HG03039 (cell line): ENCODE measurements around the gene CYB561.

Experiments used
- ATAC-seq: cut with Tn5 transposase; IDR thresholded peaks from one replicate; pipeline ENCODE4 v1.9.1; 2021; ENCODE audit warnings: mild to moderate bottlenecking, moderate library complexity; ENCODE audit not compliant: unreplicated experiment

CYB561 gene

GRCh38 chr17:63452046-63452961, 6.2 kb upstream of the CYB561 start:
- no peak for ATAC-seq

GRCh38 chr17:63451150-63451549, 5.0 kb upstream of the CYB561 start:
- no peak for ATAC-seq

DNA sequence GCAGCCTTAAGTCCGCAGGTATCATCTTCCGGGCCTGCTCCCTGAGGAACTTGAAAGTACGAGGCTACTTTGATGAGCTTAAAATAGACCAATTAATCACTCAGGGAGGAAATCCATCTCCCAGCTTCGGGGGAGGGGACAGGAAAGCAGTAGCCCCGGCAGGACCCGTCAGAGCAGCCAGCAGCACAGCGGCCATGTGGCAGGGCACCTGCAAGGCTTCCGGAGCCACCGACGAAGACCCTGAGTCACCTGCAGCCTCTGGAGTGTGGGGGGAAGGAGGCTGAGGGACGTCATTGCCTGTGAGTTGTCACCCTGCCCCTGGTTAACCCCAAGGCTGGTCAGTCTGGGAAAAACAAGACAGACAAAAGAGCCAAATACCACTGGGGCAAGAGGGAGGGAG, 4.4 kb upstream of the CYB561 start:
- no peak for ATAC-seq

GRCh38 chr17:63448655-63449054, 2.5 kb upstream of the CYB561 start:
- no peak for ATAC-seq

GRCh38 chr17:63447471-63448009, 1.4 kb upstream of the CYB561 start:
- no peak for ATAC-seq

- ATAC-seq, result peak; percentile 23
Measured at GRCh38 chr17:63446753-63447470, 806 bp upstream of the CYB561 start.

GRCh38 chr17:63445571-63445953, 544 bp downstream of the CYB561 start:
- no peak for ATAC-seq

GRCh38 chr17:63445065-63445464, 1.0 kb downstream of the CYB561 start:
- no peak for ATAC-seq

DNA sequence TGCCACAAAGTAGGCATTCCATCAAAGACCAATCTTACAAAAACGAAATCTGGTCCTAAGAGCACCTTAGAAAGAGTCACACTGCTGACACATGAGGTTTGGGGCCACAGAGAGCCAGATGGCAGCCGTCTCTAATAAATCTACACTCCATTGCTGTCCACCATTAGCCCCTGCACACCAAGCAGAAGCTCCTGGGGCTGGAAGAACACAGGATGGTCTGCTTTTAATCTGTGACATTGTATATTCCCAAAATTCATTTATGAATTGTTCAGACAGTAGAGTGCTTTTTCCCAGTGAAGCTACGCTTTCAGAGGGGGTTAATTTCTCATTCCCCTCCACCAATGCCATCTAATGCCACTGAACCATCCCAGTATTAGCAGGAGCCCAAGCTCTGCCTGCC, 1.6 kb downstream of the CYB561 start:
- ATAC-seq, result no peak

DNA sequence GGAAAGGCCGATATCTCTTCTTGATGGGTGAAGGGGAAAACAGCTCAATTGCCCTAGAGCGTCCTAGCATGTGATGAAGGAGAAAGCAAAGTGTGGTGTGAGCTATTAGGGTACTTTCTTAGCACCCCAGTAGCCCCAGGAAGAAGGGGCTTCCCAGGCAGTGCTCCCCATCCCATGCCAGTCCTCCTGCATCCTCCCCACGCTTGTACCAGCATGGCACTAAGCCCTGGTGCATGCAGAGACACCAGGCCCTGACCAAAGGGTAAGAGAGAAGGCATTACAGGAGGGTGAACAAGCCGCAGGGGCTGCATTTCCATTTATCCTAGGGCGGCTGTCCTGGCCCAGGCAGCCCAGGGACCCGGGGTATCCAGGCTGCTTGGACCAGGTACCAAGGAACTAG, 3.1 kb downstream of the CYB561 start:
- ATAC-seq, result no peak

DNA sequence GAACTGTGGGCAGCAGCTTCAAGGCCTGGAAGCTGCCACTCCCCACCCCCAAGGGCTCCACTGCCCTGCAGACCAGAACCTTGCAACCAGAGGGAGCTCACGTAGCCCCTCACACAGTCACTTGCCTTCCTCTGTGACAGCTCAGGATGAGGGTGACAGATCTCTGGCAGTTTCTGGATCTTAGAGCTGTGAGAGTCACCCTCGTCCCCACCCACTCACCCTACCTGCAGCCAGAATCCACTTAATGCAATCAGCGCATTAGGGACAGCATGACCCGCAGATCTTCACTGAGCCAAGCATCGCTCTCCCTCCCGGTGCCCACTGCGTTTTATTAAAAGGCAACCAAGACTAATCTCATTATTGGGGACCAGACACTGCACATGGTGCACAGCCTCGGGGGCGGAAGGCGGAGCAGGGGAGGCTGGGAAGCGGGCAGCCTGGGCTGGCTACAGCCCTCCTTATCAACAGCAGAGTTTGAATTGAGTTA, 3.5 kb downstream of the CYB561 start:
- ATAC-seq, result no peak

DNA sequence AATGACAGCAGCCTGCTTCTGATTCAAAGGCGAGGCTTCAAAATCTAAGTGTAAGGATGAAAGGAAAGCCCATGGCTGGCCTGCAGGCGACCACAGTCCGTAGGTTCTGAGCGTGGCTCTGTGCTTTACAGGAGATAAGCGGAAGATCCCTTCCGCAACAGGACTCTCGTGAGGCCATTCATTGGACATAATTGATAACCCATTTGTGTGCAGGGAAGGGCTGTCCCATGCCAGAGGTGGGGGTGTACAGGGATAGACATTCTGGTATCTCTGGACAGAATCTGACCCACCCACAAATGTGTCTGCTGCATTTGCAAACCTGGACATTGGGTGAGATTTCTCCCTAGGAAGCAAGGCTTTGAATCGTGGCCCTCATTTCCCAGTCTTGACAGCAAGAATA, 4.0 kb downstream of the CYB561 start:
- ATAC-seq, result no peak

DNA sequence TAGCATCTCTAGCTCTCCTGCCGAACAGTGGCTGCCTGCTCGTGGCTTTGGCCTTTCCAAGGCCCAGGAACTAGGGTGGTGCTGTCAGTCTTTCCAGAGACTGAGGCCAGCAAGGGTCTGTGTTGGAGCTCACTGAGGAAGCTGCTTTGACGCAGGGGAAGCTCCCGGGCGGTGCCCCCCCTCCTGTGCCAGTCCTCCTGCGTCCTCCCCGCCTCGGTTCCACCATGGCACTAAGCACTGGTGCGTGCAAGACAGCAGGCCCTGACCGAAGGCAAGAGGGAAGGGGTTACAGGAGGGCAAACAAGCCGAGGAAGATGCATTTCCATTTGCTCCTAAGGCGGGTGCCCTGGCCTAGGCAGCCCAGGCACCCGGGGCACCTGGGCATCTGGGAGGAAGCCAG, 4.5 kb downstream of the CYB561 start:
- ATAC-seq, result no peak

- no peak for ATAC-seq
Measured at GRCh38 chr17:63440770-63441335, 5.3 kb downstream of the CYB561 start.

- no peak for ATAC-seq
Measured at GRCh38 chr17:63440127-63440769, 5.9 kb downstream of the CYB561 start.

DNA sequence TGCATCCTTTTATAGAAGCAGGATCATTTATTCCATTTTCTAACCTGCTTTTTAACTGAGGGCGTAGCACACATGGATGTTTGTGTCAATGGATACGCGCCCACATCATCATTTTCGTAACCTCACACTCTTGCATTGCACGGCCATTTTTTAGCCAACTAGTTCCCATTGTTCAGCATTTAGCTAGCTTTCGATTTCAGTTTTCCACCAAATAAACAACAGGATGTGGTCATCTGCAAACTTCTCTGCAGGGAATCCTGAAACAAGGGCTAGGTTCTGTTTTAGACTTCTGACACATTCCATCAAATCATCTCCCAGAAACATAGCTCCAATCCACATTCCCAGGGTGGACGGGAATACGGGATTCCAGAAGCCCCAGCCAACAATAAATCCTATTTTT, 6.4 kb downstream of the CYB561 start:
- ATAC-seq, result no peak

DNA sequence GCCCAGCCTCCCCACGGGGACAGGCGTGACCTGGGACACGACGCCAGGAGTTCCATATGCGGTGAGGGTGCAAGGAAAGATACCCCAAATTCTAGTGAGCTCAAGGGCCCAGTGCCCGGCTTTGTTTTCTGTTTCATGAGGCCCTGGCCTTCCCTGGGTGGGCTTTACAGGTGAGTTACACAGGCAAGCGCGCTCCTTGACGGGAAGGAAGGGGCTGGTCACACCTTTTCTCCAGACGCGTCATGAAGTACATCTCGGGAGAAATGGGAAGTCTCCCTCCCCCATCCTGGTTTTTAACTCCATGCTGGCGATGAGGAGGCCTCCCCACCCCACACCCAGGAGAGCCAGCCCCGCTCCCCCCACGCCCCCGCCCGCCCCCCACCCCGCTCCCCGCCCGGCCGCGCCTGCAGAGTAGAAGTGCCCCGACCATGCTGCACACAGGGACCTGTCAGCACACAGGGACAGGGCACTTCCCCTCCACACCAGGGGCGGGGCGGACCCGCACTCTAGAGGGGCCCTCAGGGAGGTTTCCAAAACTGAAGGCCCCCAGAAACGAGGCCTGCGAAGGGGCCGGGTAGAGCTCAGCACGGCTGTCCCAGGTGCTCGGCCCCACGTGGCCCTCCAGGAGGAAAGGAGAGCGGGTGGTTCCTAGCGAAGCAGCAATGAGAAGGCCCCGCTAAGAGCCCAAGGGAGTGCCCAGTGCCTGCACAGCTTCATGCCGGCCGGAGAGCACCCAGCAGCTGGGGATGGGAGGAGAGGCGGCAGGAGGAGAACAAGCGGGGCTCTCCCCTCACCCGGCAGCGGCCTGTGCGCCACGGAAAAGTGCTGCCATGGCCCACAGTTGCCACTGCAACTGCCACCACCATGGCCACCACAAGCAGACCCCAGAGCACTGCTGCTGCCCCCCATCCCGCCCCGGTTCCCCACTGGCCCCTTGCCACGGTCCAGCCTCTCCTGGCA, 7.7 kb downstream of the CYB561 start:
- ATAC-seq, result no peak

- ATAC-seq, result no peak
Measured at GRCh38 chr17:63437287-63438091, 8.6 kb downstream of the CYB561 start.

DNA sequence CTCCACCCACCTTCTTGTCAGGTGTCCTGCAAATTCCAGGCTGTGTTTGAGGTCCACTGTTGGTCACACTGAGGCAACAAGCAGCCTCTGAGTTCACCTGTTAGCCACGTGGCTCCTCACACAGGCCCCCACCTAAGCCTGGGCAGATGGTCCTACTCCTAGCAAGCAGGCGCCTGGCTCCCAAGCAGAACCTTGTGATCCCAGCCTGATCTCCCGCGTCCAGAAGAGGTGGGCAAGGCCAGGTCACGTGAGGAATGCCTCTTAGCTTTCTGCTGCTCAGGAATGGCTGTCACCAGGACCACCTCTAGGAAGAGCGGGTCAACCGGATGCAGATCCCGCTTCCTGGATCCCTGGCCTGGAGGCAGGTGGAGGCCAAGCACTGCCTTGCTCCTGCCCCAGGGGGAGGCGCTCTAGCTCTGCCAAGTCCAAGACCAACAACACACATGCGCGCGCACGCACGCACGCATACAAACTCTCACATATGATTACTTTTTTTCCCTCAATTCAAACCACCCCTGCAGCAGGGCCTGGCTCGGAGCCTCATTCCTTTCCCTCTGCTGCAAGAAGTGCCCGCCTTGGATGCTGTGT, 9.5 kb downstream of the CYB561 start:
- ATAC-seq, result no peak
